ENCODE measurements around the gene TBC1D5.

- TF ChIP-seq CTCF (conservative IDR thresholded peaks at IDR 0.05 in 1 of 2, IDR thresholded peaks at IDR 0.05 in 1 of 2; ENCODE audit: extremely low read depth in 1 of 2, insufficient read depth in 1 of 2, low read depth in 1 of 2, low read length in 2 of 2) (no peak), EZH2 (IDR thresholded peaks at IDR 0.05; ENCODE audit: borderline replicate concordance, low read length) (no peak)
These were observed 611.5 kb downstream of the TBC1D5 start for GRCh38 chr3:17130956-17131355.

Measured in mammary epithelial cell (primary cell).